Kidney epithelial cell (primary cell): ENCODE results near the gene GRIK5. TPM values are rescaled to one million over a fixed set of nuclear protein-coding genes. Genes with fewer than 3 reads are reported as not detected.
"Not testable (repeated sequence)": the region's sequence is repeated elsewhere in the genome, so short reads cannot be mapped to it uniquely, and the experiment has no call there.

Source experiments
- DNase-seq: peaks from one replicate; pipeline ENCODE4 v3.0.0-alpha.2; 2010; ENCODE audit warnings: low read depth
- H3K27me3 ChIP-seq: 2 replicates; pipeline ENCODE4 v1.6.0; 2011; ENCODE audit warnings: low read length; ENCODE audit not compliant: control insufficient read depth, insufficient read depth
- H3K36me3 ChIP-seq: 2 replicates; pipeline ENCODE4 v1.5.1; 2011; ENCODE audit warnings: low read length; ENCODE audit not compliant: control insufficient read depth, insufficient read depth
- H3K4me3 ChIP-seq: 2 replicates; pipeline ENCODE4 v1.5.1; 2011; ENCODE audit warnings: low read depth, mild to moderate bottlenecking, control low read depth, low read length
- CTCF ChIP-seq: IDR thresholded peaks from 2 replicates; pipeline ENCODE4 v1.5.1; 2011; ENCODE audit warnings: mild to moderate bottlenecking, moderate library complexity, low read length, control low read depth, inconsistent platforms; ENCODE audit not compliant: insufficient read depth, poor library complexity, severe bottlenecking
- total RNA-seq: library from RNA; depleted of rRNA; stranded (reverse); fragments of >200 nt; gene quantifications from 2 replicates; pipeline ENCODE4 v1.2.3, GENCODE V29; 2015

Gene GRIK5
- total RNA-seq, 1 donor from 2014 or later: 14.2 TPM

- not testable (repeated sequence) for H3K36me3 ChIP-seq, H3K27me3 ChIP-seq, H3K4me3 ChIP-seq
- DNase-seq: peak; percentile 39
- TF ChIP-seq CTCF: peak; percentile 84
These were observed 35.2 kb downstream of the GRIK5 start for GRCh38 chr19:42034640-42035391.

GRCh38 chr19:42033413-42033812 lies 36.6 kb downstream of the GRIK5 start:
- no peak for TF ChIP-seq CTCF
- Histone ChIP-seq H3K36me3 (peaks cover 1% of the 10 kb centered on the region), H3K27me3 (no peaks in the 10 kb centered on the region), H3K4me3 (no peak overlapping the region)
- DNase-seq: no peak

- TF ChIP-seq CTCF: no peak
- peak; percentile 41 for DNase-seq
- H3K36me3 ChIP-seq: peaks cover 1% of the 10 kb centered on the region
These were observed 37.6 kb downstream of the GRIK5 start for GRCh38 chr19:42032431-42032830.

GRCh38 chr19:42030645-42031440 lies 39.2 kb downstream of the GRIK5 start:
- no peak for TF ChIP-seq CTCF
- no peak for DNase-seq
- Histone ChIP-seq H3K27me3 (no peaks in the 10 kb centered on the region), H3K4me3 (no peak overlapping the region), H3K36me3 (peaks cover 1% of the 10 kb centered on the region)

More at GRCh38 chr19:42032431-42032830, 37.6 kb downstream of the GRIK5 start:
- Histone ChIP-seq H3K27me3 (no peaks in the 10 kb centered on the region), H3K4me3 (no peak overlapping the region)

- no peak for DNase-seq
- peaks cover 1% of the 10 kb centered on the region for H3K36me3 ChIP-seq
- TF ChIP-seq CTCF: peak; percentile 67
- no peak overlapping the region for H3K4me3 ChIP-seq
- H3K27me3 ChIP-seq: no peaks in the 10 kb centered on the region
These were observed 41.4 kb downstream of the GRIK5 start for GRCh38 chr19:42028304-42029216.
